A549 (cell line): ENCODE data around the gene HMBS. TPM values are rescaled to one million over a fixed set of nuclear protein-coding genes. Genes with fewer than 3 reads are reported as not detected.
A peak's percentile ranks its signal among the peaks of the same experiment; 100 is the strongest.

Experiments
- ATAC-seq, 2 experiments: fragments of 200-7000 bp in 1 of 2; fragments of >200 bp in 1 of 2; cut with Nextera tagmentation in 1 of 2; cut with Tn5 transposase in 1 of 2; 3 replicates each; pipeline versions ENCODE4 v1.8.0 to v1.9.1; 2018 to 2020; ENCODE audit warnings: mild to moderate bottlenecking in 1 of 2, moderate library complexity in 1 of 2
- CTCF ChIA-PET: fragments of 300-600 bp; sonication (Branson Sonifier 250); formaldehyde crosslinking; extraction: SDS; loops from one replicate; lab custom pipeline; 2021; ENCODE audit warnings: antibody characterized with exemption, inconsistent platforms; lab: Yijun Ruan, JAX
- POLR2A ChIA-PET: fragments of 350-600 bp; formaldehyde crosslinking; extraction: SDS; loops from one replicate; lab custom pipeline; 2021; ENCODE audit warnings: antibody characterized with exemption, inconsistent platforms; lab: Yijun Ruan, JAX
- DNase-seq, 2 experiments: peaks; one replicate each; pipeline versions ENCODE4 v3.0.0 to v3.0.0-alpha.2; 2011 to 2016; ENCODE audit warnings: low read depth in 1 of 2, low spot score in 1 of 2
- FAIRE-seq: peaks from 2 replicates; lab custom pipeline; 2011; peaks lifted over from hg19 to GRCh38; lab: Jason Lieb, UNC
- H3K27ac ChIP-seq, 2 experiments: fragments of >200 bp; sonication (Bioruptor Twin); formaldehyde crosslinking; 3 replicates each; pipeline ENCODE4 v1.5.1; 2016 to 2017
- H3K4me1 ChIP-seq: fragments of >200 bp; sonication (Bioruptor Twin); formaldehyde crosslinking; 3 replicates; pipeline ENCODE4 v1.6.1; 2016
- H3K4me2 ChIP-seq: fragments of >200 bp; sonication (Bioruptor Twin); formaldehyde crosslinking; 3 replicates; pipeline ENCODE4 v1.6.1; 2016
- H3K4me3 ChIP-seq: fragments of >200 bp; sonication (Bioruptor Twin); formaldehyde crosslinking; 3 replicates; pipeline ENCODE4 v1.5.1; 2016
- H3K9me3 ChIP-seq: fragments of >200 bp; sonication (Bioruptor Twin); formaldehyde crosslinking; 3 replicates; pipeline ENCODE4 v1.6.1; 2016
- EP300 ChIP-seq, 2 experiments: fragments of >200 bp; sonication (Bioruptor Twin); formaldehyde crosslinking; IDR thresholded peaks; 2 replicates in 1 of 2; 3 replicates in 1 of 2; pipeline ENCODE4 v1.6.1; 2016 to 2017
- GATA3 ChIP-seq: IDR thresholded peaks from 2 replicates; pipeline ENCODE4 v1.6.1; 2012; ENCODE audit warnings: borderline replicate concordance
- KDM5A ChIP-seq: fragments of 200-600 bp; sonication (generic); IDR thresholded peaks from 2 replicates; pipeline ENCODE4 v1.6.1; 2016; ENCODE audit warnings: antibody characterized with exemption, mild to moderate bottlenecking
- NPAS2 ChIP-seq: fragments of 250-450 bp; sonication (Bioruptor Pico); IDR thresholded peaks from 2 replicates; pipeline ENCODE4 v1.8.0; 2022; ENCODE audit warnings: mild to moderate bottlenecking, moderate library complexity, borderline replicate concordance
- PHF8 ChIP-seq: fragments of 200-600 bp; sonication (generic); IDR thresholded peaks from 2 replicates; pipeline ENCODE4 v1.6.1; 2016; ENCODE audit warnings: low read depth, mild to moderate bottlenecking, antibody characterized with exemption, moderate library complexity, borderline replicate concordance
- RAD21 ChIP-seq, 2 experiments: fragments of >200 bp in 1 of 2; sonication (Bioruptor Twin) in 1 of 2; formaldehyde crosslinking in 1 of 2; IDR thresholded peaks in 1 of 2; conservative IDR thresholded peaks in 1 of 2; 2 replicates in 1 of 2; 3 replicates in 1 of 2; pipeline ENCODE4 v1.6.1; 2012 to 2018; ENCODE audit warnings: inconsistent platforms in 1 of 2
- ZFP36 ChIP-seq: fragments of 450-650 bp; IDR thresholded peaks from 2 replicates; pipeline ENCODE4 v1.6.1; 2014; ENCODE audit warnings: borderline replicate concordance; ENCODE audit not compliant: partially characterized antibody
- ZSCAN20 ChIP-seq: fragments of 250-450 bp; sonication (Bioruptor Pico); IDR thresholded peaks from 2 replicates; pipeline ENCODE4 v1.8.0; 2022; ENCODE audit warnings: mild to moderate bottlenecking, moderate library complexity
- WGBS: methylation state at CpG from one replicate; pipeline ENCODE4 v1.1.6; 2017; ENCODE audit errors: missing lambda C conversion rate; 5-methylcytosine and 5-hydroxymethylcytosine counted together
- polyA plus RNA-seq, 4 experiments: library from polyadenylated mRNA; depleted of rRNA in 3 of 4; stranded (reverse); fragments of >200 nt; fragmentation: RNase III in 1 of 4; extraction: RNeasy Plus Mini Kit Qiagen cat#74134 plus additional on column Dnase treatment in 1 of 4; gene quantifications; 2 replicates in 3 of 4; 3 replicates in 1 of 4; pipeline ENCODE4 v1.2.3, GENCODE V29; 2011 to 2017
- TF ChIP-seq, protein P1 (sequence below): fragments of 250-450 bp; sonication (Bioruptor Pico); IDR thresholded peaks from 2 replicates; pipeline ENCODE4 v1.5.0; 2021; ENCODE audit warnings: mild to moderate bottlenecking, moderate library complexity, borderline replicate concordance
- TF ChIP-seq, protein P2 (sequence below): IDR thresholded peaks from 2 replicates; pipeline ENCODE4 v1.6.1; 2012
- TF ChIP-seq, protein P3 (sequence below): fragments of >200 bp; sonication (Bioruptor Twin); formaldehyde crosslinking; IDR thresholded peaks from 3 replicates; pipeline ENCODE4 v1.5.1; 2016

The HMBS gene
- polyA plus RNA-seq, 2 of the 4 experiments (the other 2 are of a cell fraction): 48.8 to 62.2 TPM

DNA sequence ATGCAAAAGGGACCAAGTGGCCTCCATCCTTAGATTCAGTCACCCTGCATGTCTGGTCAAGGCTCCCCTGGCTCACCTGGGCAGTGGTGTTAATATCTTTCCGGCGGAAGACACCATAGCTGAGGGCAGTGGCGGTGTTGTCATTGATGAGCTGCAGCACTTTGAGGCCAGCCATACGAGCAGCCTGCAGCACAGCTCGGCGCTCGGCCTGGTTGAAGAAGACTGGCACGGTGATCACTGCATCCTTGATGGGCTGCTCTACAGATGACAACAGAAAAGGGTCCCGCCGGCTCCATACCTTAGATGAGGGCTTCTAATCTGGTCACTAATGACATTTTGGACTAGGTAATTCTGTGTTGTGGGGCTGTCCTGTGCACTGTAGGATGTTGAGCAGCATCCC is 30.3 kb upstream of the HMBS start:
- no peaks in the 10 kb centered on the region for H3K9me3 ChIP-seq
- CTCF ChIA-PET: interaction anchor here (1.4 to 2.3 kb wide), 2 partner anchors 23 to 365 kb away, joined by 3 to 7 read pairs; no protein-coding TSS in a partner anchor
- peaks cover 11% of the 10 kb centered on the region; the same call in 2 of the 3 replicates for H3K4me1 ChIP-seq
- ATAC-seq: no peak
- DNase-seq: no peak
- H3K4me3 ChIP-seq: no peak overlapping the region
- TF ChIP-seq, protein P1, sequence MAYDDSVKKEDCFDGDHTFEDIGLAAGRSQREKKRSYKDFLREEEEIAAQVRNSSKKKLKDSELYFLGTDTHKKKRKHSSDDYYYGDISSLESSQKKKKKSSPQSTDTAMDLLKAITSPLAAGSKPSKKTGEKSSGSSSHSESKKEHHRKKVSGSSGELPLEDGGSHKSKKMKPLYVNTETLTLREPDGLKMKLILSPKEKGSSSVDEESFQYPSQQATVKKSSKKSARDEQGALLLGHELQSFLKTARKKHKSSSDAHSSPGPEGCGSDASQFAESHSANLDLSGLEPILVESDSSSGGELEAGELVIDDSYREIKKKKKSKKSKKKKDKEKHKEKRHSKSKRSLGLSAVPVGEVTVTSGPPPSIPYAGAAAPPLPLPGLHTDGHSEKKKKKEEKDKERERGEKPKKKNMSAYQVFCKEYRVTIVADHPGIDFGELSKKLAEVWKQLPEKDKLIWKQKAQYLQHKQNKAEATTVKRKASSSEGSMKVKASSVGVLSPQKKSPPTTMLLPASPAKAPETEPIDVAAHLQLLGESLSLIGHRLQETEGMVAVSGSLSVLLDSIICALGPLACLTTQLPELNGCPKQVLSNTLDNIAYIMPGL (CRISPR knock-in tag): no peak
- TF ChIP-seq, protein P2, sequence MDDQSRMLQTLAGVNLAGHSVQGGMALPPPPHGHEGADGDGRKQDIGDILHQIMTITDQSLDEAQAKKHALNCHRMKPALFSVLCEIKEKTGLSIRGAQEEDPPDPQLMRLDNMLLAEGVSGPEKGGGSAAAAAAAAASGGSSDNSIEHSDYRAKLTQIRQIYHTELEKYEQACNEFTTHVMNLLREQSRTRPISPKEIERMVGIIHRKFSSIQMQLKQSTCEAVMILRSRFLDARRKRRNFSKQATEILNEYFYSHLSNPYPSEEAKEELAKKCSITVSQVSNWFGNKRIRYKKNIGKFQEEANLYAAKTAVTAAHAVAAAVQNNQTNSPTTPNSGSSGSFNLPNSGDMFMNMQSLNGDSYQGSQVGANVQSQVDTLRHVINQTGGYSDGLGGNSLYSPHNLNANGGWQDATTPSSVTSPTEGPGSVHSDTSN: no peak
- TF ChIP-seq GATA3 (no peak), KDM5A (no peak)
- H3K27ac ChIP-seq: no peak overlapping the region
- POLR2A ChIA-PET: no interaction called here
- H3K4me2 ChIP-seq: no peak overlapping the region
- 94% methylated on average over 7 of the region's 10 CpGs for WGBS
- no peak for FAIRE-seq

DNA sequence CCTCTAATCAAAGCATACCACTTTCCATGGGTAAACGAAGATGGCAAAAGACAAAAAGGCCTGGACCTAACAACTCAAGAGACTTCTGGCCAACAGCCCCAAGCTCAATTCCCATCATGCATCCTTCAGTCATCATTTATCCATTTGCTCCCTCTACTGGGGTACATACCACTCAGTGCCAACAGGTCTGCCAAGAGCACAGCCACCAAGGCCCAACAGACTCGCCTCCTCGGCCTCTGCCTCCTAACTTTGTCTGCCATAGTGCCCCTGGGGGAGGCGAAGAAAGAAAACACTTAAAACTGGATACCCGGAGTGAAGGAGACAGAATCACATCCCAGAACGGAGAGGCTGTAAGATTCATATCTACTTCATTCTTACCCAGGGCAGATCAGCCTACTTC is 28.8 kb upstream of the HMBS start:
- ATAC-seq (peak; percentile 41 to 65; a peak in 4 of 6 replicates), FAIRE-seq (no peak), DNase-seq (peak; percentile 57 to 63)
- TF ChIP-seq NPAS2 (CRISPR knock-in tag) (no peak), ZFP36 (no peak), GATA3 (no peak), RAD21 (conservative IDR thresholded peaks at IDR 0.05 in 1 of 2, IDR thresholded peaks at IDR 0.05 in 1 of 2) (peak in 1 of 2 experiments; percentile 26; a peak in 1 of 5 replicates), ZSCAN20 (CRISPR knock-in tag) (no peak)
- TF ChIP-seq, protein P3, sequence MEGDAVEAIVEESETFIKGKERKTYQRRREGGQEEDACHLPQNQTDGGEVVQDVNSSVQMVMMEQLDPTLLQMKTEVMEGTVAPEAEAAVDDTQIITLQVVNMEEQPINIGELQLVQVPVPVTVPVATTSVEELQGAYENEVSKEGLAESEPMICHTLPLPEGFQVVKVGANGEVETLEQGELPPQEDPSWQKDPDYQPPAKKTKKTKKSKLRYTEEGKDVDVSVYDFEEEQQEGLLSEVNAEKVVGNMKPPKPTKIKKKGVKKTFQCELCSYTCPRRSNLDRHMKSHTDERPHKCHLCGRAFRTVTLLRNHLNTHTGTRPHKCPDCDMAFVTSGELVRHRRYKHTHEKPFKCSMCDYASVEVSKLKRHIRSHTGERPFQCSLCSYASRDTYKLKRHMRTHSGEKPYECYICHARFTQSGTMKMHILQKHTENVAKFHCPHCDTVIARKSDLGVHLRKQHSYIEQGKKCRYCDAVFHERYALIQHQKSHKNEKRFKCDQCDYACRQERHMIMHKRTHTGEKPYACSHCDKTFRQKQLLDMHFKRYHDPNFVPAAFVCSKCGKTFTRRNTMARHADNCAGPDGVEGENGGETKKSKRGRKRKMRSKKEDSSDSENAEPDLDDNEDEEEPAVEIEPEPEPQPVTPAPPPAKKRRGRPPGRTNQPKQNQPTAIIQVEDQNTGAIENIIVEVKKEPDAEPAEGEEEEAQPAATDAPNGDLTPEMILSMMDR: peak; percentile 22; the same call in 2 of the 3 replicates
- TF ChIP-seq, protein P2: no peak
- no peaks in the 10 kb centered on the region for H3K9me3 ChIP-seq
- H3K4me1 ChIP-seq: peaks cover 11% of the 10 kb centered on the region; the same call in 2 of the 3 replicates
- POLR2A ChIA-PET: interaction anchor here (0.9 to 1.9 kb wide), 4 partner anchors 9 to 39 kb away, joined by 5 to 9 read pairs (median 6); partner anchors contain the start of gene VPS11
- CTCF ChIA-PET: interaction anchor here (0.6 to 2.6 kb wide), 12 partner anchors 8 to 366 kb away, joined by 3 to 8 read pairs (median 4); partner anchors contain the start of genes CENATAC and VPS11
- peak overlapping the region; percentile 82 for H3K4me3 ChIP-seq
- peak overlapping the region; percentile 90 to 95 for H3K27ac ChIP-seq
- H3K4me2 ChIP-seq: peak overlapping the region; percentile 95
- WGBS: 38% methylated on average over 6 of the region's 6 CpGs

DNA sequence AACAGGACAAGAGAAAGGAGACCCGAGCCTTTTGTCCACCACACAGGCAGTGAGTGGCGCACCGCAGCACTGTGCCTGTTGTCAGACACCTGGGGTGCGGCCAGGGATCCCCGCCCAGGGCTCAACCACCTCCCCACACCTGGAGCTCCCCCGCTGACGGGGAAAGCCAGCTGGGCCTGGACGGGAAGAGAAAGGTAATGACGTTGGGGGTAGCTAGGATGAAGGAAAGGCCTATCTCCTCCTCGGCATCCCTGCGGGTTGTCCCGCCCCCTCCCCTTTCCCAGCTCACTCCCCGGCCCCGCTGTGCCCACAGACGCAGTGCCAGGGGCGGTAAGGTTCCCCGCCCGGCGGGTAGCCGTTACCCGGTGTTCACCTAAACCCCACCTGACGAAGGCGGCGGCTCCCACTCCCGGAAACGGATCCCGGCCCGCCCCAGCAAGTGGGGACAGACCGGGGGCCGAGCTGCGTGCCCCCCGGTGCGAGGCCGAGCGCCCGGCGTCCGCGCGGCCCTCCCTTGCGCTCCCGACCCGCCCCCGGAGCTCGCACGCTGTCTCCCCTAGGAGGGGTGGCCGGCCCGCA is 28.2 kb upstream of the HMBS start:
- CTCF ChIA-PET: interaction anchor here (0.9 to 2.6 kb wide), 10 partner anchors 9 to 367 kb away, joined by 3 to 8 read pairs (median 4); partner anchors contain the start of genes CENATAC and VPS11
- Histone ChIP-seq H3K4me3 (peak overlapping the region; percentile 82), H3K9me3 (no peaks in the 10 kb centered on the region), H3K4me2 (peak overlapping the region; percentile 95), H3K27ac (peak overlapping the region; percentile 90 to 95), H3K4me1 (peaks cover 11% of the 10 kb centered on the region; the same call in 2 of the 3 replicates)
- TF ChIP-seq EP300 (IDR thresholded peaks at IDR 0.05) (no peak), PHF8 (peak; percentile 80)
- POLR2A ChIA-PET: interaction anchor here (0.6 to 1.9 kb wide), 7 partner anchors 9 to 46 kb away, joined by 3 to 9 read pairs (median 4); partner anchors contain the start of genes DPAGT1 and VPS11
- WGBS: 0% methylated on average over 9 of the region's 48 CpGs
- FAIRE-seq (no peak), ATAC-seq (peak; percentile 41 to 59), DNase-seq (peak in 1 of 2 experiments; percentile 13)
